Suprapubic skin (tissue), 3 donors: Measurements from ENCODE around the gene RAB36.

Experiments used
- EP300 ChIP-seq: sonication (generic); formaldehyde crosslinking; IDR thresholded peaks from one replicate; pipeline ENCODE4 v1.6.1; 2017; ENCODE audit warnings: antibody characterized with exemption
- POLR2A ChIP-seq, 2 donors: fragments of 450-650 bp; IDR thresholded peaks; one replicate each; pipeline ENCODE4 v1.6.1; 2017; ENCODE audit warnings: antibody characterized with exemption in 2 of 2, mild to moderate bottlenecking in 2 of 2, moderate library complexity in 2 of 2
- TF ChIP-seq, protein P1 (sequence below), 2 donors: fragments of 200-600 bp in 1 of 2; fragments of 450-650 bp in 1 of 2; sonication (generic) in 1 of 2; IDR thresholded peaks; one replicate each; pipeline ENCODE4 v1.5.1; 2016 to 2019; ENCODE audit warnings: antibody characterized with exemption in 2 of 2, mild to moderate bottlenecking in 1 of 2, moderate library complexity in 1 of 2

DNA sequence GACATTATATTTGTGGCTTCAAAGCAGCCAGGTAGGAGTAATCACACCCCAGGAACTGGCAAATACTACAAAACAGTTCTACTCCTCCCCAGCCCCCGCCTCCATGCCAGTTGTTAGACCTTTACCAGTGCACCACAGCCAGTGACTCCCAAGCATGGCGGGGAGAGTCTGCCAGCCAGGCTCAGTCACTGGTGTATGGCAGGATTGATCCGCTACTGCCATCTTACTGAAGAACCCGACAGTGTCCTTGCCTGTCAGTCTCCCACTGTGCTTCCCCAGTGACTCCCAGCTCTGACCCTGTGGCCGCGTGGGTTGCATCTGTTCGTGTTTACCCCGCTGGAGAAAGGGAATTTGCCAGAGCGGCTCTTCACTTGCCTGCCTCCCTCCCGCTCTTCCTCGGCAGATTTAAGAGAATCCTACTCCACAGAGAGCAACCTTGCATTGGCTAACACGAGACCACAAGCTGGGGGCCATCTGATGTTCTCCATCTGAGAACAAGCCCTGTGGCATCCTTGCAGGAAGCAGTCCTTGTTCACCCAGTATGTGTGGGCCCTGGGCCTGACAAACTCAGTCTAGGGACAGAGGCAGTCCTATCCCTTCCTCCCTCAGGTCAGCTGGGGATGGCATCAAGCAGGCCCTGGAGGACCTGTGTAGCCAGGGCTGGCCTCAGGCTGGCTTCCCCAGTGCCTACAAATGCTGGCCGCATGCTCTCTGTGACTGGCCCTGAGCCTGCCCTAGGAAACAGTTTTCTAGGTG is 41.9 kb upstream of the RAB36 start:
- TF ChIP-seq, protein P1, sequence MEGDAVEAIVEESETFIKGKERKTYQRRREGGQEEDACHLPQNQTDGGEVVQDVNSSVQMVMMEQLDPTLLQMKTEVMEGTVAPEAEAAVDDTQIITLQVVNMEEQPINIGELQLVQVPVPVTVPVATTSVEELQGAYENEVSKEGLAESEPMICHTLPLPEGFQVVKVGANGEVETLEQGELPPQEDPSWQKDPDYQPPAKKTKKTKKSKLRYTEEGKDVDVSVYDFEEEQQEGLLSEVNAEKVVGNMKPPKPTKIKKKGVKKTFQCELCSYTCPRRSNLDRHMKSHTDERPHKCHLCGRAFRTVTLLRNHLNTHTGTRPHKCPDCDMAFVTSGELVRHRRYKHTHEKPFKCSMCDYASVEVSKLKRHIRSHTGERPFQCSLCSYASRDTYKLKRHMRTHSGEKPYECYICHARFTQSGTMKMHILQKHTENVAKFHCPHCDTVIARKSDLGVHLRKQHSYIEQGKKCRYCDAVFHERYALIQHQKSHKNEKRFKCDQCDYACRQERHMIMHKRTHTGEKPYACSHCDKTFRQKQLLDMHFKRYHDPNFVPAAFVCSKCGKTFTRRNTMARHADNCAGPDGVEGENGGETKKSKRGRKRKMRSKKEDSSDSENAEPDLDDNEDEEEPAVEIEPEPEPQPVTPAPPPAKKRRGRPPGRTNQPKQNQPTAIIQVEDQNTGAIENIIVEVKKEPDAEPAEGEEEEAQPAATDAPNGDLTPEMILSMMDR (IDR thresholded peaks at IDR 0.05) = no peak
- TF ChIP-seq POLR2A (IDR thresholded peaks at IDR 0.05) = no peak
- no peak for TF ChIP-seq EP300
